Natural killer cell (primary cell): ENCODE results near the gene SPDL1. TPM values are rescaled to one million over a fixed set of nuclear protein-coding genes. Genes with fewer than 3 reads are reported as not detected.
A peak's percentile ranks its signal among the peaks of the same experiment; 100 is the strongest.

ENCODE experiments used
- ATAC-seq, 3 donors: fragments of 150-1000 bp in 2 of 3; fragments of 200-7000 bp in 1 of 3; cut with Tn5 transposase; 1 replicate in 1 of 3; 2 replicates in 2 of 3; pipeline ENCODE4 v1.10.0; 2021; ENCODE audit warnings: mild to moderate bottlenecking in 2 of 3, moderate library complexity in 2 of 3
- DNase-seq, 2 donors: peaks; one replicate each; pipeline versions ENCODE4 v3.0.0 to v3.0.0-alpha.2; 2013 to 2021; ENCODE audit warnings: mixed read lengths in 1 of 2
- H3K27ac ChIP-seq: one replicate; pipeline ENCODE4 v1.5.1; 2013; ENCODE audit warnings: mild to moderate bottlenecking, low read length
- H3K27me3 ChIP-seq: one replicate; pipeline ENCODE4 v1.6.1; 2013; ENCODE audit warnings: low read length; ENCODE audit not compliant: control insufficient read depth, insufficient read depth
- H3K36me3 ChIP-seq: one replicate; pipeline ENCODE4 v1.6.1; 2013; ENCODE audit warnings: low read length; ENCODE audit not compliant: control insufficient read depth, insufficient read depth
- H3K4me1 ChIP-seq: one replicate; pipeline ENCODE4 v1.6.1; 2013; ENCODE audit warnings: low read length; ENCODE audit not compliant: control insufficient read depth, insufficient read depth
- H3K4me3 ChIP-seq: one replicate; pipeline ENCODE4 v1.5.1; 2013; ENCODE audit warnings: low read length
- H3K9me3 ChIP-seq: one replicate; pipeline ENCODE4 v1.6.1; 2013; ENCODE audit warnings: low read length; ENCODE audit not compliant: control insufficient read depth, insufficient read depth
- H3K27ac Mint-ChIP-seq, 2 donors: one replicate each; pipeline ENCODE4 v1.8.0; 2022; ENCODE audit warnings: mild to moderate bottlenecking in 2 of 2, mixed read lengths in 2 of 2, moderate library complexity in 1 of 2
- H3K27me3 Mint-ChIP-seq, 2 donors: one replicate each; pipeline ENCODE4 v1.8.0; 2022; ENCODE audit warnings: low read depth in 2 of 2, mixed read lengths in 2 of 2
- H3K36me3 Mint-ChIP-seq: one replicate; pipeline ENCODE4 v1.8.0; 2022; ENCODE audit warnings: mixed read lengths
- H3K4me1 Mint-ChIP-seq, 2 donors: one replicate each; pipeline ENCODE4 v1.8.0; 2022; ENCODE audit warnings: mixed read lengths in 2 of 2
- H3K4me3 Mint-ChIP-seq: one replicate; pipeline ENCODE4 v1.8.0; 2022; ENCODE audit warnings: mild to moderate bottlenecking, moderate library complexity, mixed read lengths
- H3K9me3 Mint-ChIP-seq, 2 donors: one replicate each; pipeline ENCODE4 v1.8.0; 2022; ENCODE audit warnings: mixed read lengths in 2 of 2
- CTCF ChIP-seq: fragments of 200-600 bp; IDR thresholded peaks from one replicate; pipeline ENCODE4 v1.8.0; 2022; ENCODE audit warnings: antibody characterized with exemption
- WGBS: methylation state at CpG from one replicate; pipeline ENCODE4 v1.1.7; 2013; ENCODE audit warnings: missing lambda C conversion rate; ENCODE audit not compliant: insufficient coverage; 5-methylcytosine and 5-hydroxymethylcytosine counted together
- intact Hi-C: fragments of 100-400 bp; cut with micrococcal nuclease; formaldehyde crosslinking; loops from one replicate; pipeline ENCODE4 v1.14.2; 2022
- total RNA-seq, 4 donors: library from RNA; stranded (reverse); fragments of 120-200 nt in 1 of 4; gene quantifications; one replicate each; pipeline versions ENCODE4 v1.2.3 to v1.2.4, GENCODE V29; 2013 to 2022

SPDL1 gene
- total RNA-seq, 3 donors from 2014 or later (not counting 1 experiment from before 2014, with no cell fraction given): 6.5 to 19.1 (median 10.2) TPM

DNA sequence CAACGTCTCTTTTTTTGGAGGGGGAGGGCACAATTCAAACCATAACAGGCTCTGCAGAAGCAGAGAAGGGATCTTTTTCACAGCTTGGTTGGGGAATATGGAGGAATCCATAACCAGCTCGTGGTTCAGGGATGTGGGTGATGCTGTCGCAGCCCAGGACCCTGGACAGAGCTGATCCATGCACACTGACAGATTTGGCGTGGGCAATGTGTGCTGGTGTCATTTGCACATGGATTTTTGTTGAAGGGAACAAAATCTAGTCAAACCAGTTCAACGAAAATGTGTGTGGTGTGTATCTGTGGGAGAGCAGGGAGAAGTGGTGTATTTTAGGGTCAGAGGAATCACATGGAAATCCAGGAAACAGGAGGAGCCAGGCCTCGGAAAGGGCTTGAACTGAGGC lies 57.7 kb downstream of the SPDL1 start:
- ATAC-seq (no peak), DNase-seq (no peak)
- Mint-ChIP-seq H3K4me3 (no peak overlapping the region), H3K27me3 (no peaks in the 10 kb centered on the region), H3K4me1 (peaks cover 81 to 88% of the 10 kb centered on the region in 2 donors), H3K27ac (peak overlapping the region; percentile 91 to 94), H3K9me3 (peaks cover 0 to 2% of the 10 kb centered on the region in 2 donors), H3K36me3 (no peaks in the 10 kb centered on the region)
- WGBS: 78% methylated on average over 6 of the region's 6 CpGs
- Histone ChIP-seq H3K36me3 (peaks cover 7% of the 10 kb centered on the region), H3K4me3 (no peak overlapping the region), H3K9me3 (no peaks in the 10 kb centered on the region), H3K4me1 (peaks cover 33% of the 10 kb centered on the region), H3K27ac (no peak overlapping the region), H3K27me3 (no peaks in the 10 kb centered on the region)
- TF ChIP-seq CTCF: no peak
- intact Hi-C loops: no loop called here

GRCh38 chr5:169646856-169647255 lies 63.3 kb downstream of the SPDL1 start:
- no peak overlapping the region for H3K4me3 Mint-ChIP-seq

DNA sequence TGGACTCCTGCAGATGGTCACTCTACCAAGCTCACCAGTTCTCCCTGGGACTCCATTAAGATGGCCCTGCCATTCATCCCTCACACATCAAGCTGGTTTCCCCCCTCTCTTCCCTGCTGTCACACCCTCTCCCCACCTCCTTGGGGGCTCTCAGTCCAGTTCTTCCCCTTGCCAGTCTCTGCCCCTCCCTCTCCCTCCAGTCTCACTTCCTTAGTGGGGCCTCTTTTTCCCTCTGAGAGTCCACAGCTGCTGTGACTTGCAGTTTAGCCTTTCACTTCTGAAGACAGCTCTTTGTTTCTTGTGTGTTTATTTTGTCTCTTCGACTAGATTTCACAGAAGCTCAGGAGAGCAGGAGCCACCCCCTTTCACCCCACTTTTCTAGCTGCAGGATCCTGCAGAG lies 64.0 kb downstream of the SPDL1 start:
- peaks cover 55% of the 10 kb centered on the region for H3K4me1 ChIP-seq
- H3K27me3 ChIP-seq: no peaks in the 10 kb centered on the region
- no peak overlapping the region for H3K4me3 ChIP-seq
- no peaks in the 10 kb centered on the region for H3K9me3 Mint-ChIP-seq
- no peak overlapping the region for H3K27ac ChIP-seq
- ATAC-seq (no peak), DNase-seq (no peak)
- no peaks in the 10 kb centered on the region for H3K36me3 ChIP-seq
- no peak for TF ChIP-seq CTCF
- no peaks in the 10 kb centered on the region for H3K36me3 Mint-ChIP-seq
- H3K27ac Mint-ChIP-seq: peak overlapping the region; percentile 90 to 94
- no peaks in the 10 kb centered on the region for H3K27me3 Mint-ChIP-seq
- H3K4me3 Mint-ChIP-seq: peak overlapping the region; percentile 49
- intact Hi-C loops: no loop called here
- H3K9me3 ChIP-seq: no peaks in the 10 kb centered on the region
- H3K4me1 Mint-ChIP-seq: peaks cover 91 to 95% of the 10 kb centered on the region in 2 donors
- WGBS: no CpG with 5 or more reads among the region's 1 CpG

More at GRCh38 chr5:169646856-169647255, 63.3 kb downstream of the SPDL1 start:
- Mint-ChIP-seq H3K27me3 (no peaks in the 10 kb centered on the region), H3K36me3 (no peaks in the 10 kb centered on the region), H3K4me1 (peaks cover 90 to 93% of the 10 kb centered on the region in 2 donors), H3K27ac (peak overlapping the region in 1 of 2 donors; percentile 94), H3K9me3 (no peaks in the 10 kb centered on the region)
- H3K27me3 ChIP-seq: no peaks in the 10 kb centered on the region
- no peak overlapping the region for H3K4me3 ChIP-seq
- 85% methylated on average over 3 of the region's 3 CpGs for WGBS
- DNase-seq (no peak), ATAC-seq (no peak)
- intact Hi-C loops: no loop called here
- no peak for TF ChIP-seq CTCF
- no peak overlapping the region for H3K27ac ChIP-seq
- H3K36me3 ChIP-seq: no peaks in the 10 kb centered on the region
- H3K4me1 ChIP-seq: peaks cover 48% of the 10 kb centered on the region
- H3K9me3 ChIP-seq: no peaks in the 10 kb centered on the region

GRCh38 chr5:169648725-169649310 lies 65.2 kb downstream of the SPDL1 start:
- H3K27me3 Mint-ChIP-seq: no peaks in the 10 kb centered on the region
- H3K36me3 Mint-ChIP-seq: no peaks in the 10 kb centered on the region
- no peaks in the 10 kb centered on the region for H3K9me3 Mint-ChIP-seq
- H3K4me3 ChIP-seq: no peak overlapping the region
- TF ChIP-seq CTCF: no peak
- DNase-seq: no peak
- peak overlapping the region; percentile 90 to 94 for H3K27ac Mint-ChIP-seq
- no peaks in the 10 kb centered on the region for H3K9me3 ChIP-seq
- no peaks in the 10 kb centered on the region for H3K27me3 ChIP-seq
- no peak for ATAC-seq
- peak overlapping the region; percentile 22 for H3K4me3 Mint-ChIP-seq
- intact Hi-C loops: no loop called here
- peaks cover 94 to 98% of the 10 kb centered on the region in 2 donors for H3K4me1 Mint-ChIP-seq
- H3K4me1 ChIP-seq: peaks cover 62% of the 10 kb centered on the region
- H3K36me3 ChIP-seq: no peaks in the 10 kb centered on the region
- H3K27ac ChIP-seq: no peak overlapping the region
- WGBS: 66% methylated on average over 12 of the region's 13 CpGs
